IMR-90 (cell line): ENCODE data around the gene SLC26A5. TPM values are rescaled to one million over a fixed set of nuclear protein-coding genes. Genes with fewer than 3 reads are reported as not detected.

Source experiments
- ATAC-seq: fragments of 200-7000 bp; cut with Tn5 transposase; 2 replicates; pipeline ENCODE4 v1.9.1; 2020; ENCODE audit warnings: low read depth, mild to moderate bottlenecking, moderate library complexity
- BruUV-seq: library from RNA; stranded (reverse); fragments of 400-500 nt; replicated peaks from 2 replicates; lab custom pipeline; 2021; lab: Mats Ljungman, UMichigan
- CTCF ChIA-PET: fragments of 300-600 bp; formaldehyde crosslinking; extraction: SDS; loops from one replicate; lab custom pipeline; 2021; ENCODE audit warnings: antibody characterized with exemption; lab: Yijun Ruan, JAX
- POLR2A ChIA-PET: fragments of 300-600 bp; sonication (Branson Sonifier 250); formaldehyde crosslinking; loops from one replicate; lab custom pipeline; 2022; ENCODE audit warnings: antibody characterized with exemption; ENCODE audit not compliant: unreplicated experiment; lab: Charles Lee
- DNase-seq: peaks from one replicate; pipeline ENCODE4 v3.0.0; 2013
- H2AFZ ChIP-seq: replicated peaks from 2 replicates; pipeline ENCODE3; 2013; ENCODE audit warnings: low read length, mild to moderate bottlenecking; ENCODE audit not compliant: poor library complexity
- H2AK5ac ChIP-seq: 2 replicates; pipeline ENCODE4 v1.6.1; 2013; ENCODE audit warnings: low read depth, low read length, inconsistent platforms
- H2AK9ac ChIP-seq: replicated peaks from 2 replicates; pipeline ENCODE3; 2013; ENCODE audit warnings: mild to moderate bottlenecking, low read depth, low read length, moderate library complexity; ENCODE audit not compliant: poor library complexity
- H2BK120ac ChIP-seq: 2 replicates; pipeline ENCODE4 v1.6.1; 2013; ENCODE audit warnings: low read depth, low read length, inconsistent platforms
- H2BK15ac ChIP-seq: 3 replicates; pipeline ENCODE4 v1.6.1; 2013; ENCODE audit warnings: low read depth, low read length, inconsistent platforms
- H2BK20ac ChIP-seq: 2 replicates; pipeline ENCODE4 v1.6.1; 2013; ENCODE audit warnings: low read depth, mild to moderate bottlenecking, inconsistent platforms, low read length, moderate library complexity
- H2BK5ac ChIP-seq: 2 replicates; pipeline ENCODE4 v1.6.1; 2013; ENCODE audit warnings: mild to moderate bottlenecking, low read depth, low read length, inconsistent platforms; ENCODE audit not compliant: poor library complexity, severe bottlenecking
- H3K14ac ChIP-seq: replicated peaks from 2 replicates; pipeline ENCODE4 v1.6.1; 2013; ENCODE audit warnings: low read depth, low read length, inconsistent platforms
- H3K18ac ChIP-seq: 2 replicates; pipeline ENCODE4 v1.6.1; 2013; ENCODE audit warnings: low read depth, low read length, control low read depth
- H3K23ac ChIP-seq: 2 replicates; pipeline ENCODE4 v1.6.1; 2013; ENCODE audit warnings: low read depth, low read length, inconsistent platforms
- H3K27ac ChIP-seq: 2 replicates; pipeline ENCODE4 v1.5.1; 2013; ENCODE audit warnings: mild to moderate bottlenecking, control low read depth, low read length; ENCODE audit not compliant: insufficient read depth
- H3K27me3 ChIP-seq: 2 replicates; pipeline ENCODE4 v1.6.1; 2013; ENCODE audit warnings: low read length; ENCODE audit not compliant: control insufficient read depth, insufficient read depth
- H3K36me3 ChIP-seq: 2 replicates; pipeline ENCODE4 v1.6.1; 2013; ENCODE audit warnings: low read length, mixed read lengths; ENCODE audit not compliant: control insufficient read depth, insufficient read depth
- H3K4ac ChIP-seq: 2 replicates; pipeline ENCODE4 v1.6.1; 2013; ENCODE audit warnings: low read depth, low read length, inconsistent platforms
- H3K4me1 ChIP-seq: 2 replicates; pipeline ENCODE4 v1.6.1; 2013; ENCODE audit warnings: low read length, mixed read lengths; ENCODE audit not compliant: control insufficient read depth, insufficient read depth
- H3K4me2 ChIP-seq: 2 replicates; pipeline ENCODE4 v1.6.1; 2013; ENCODE audit warnings: low read depth, mild to moderate bottlenecking, control low read depth, low read length, moderate library complexity
- H3K4me3 ChIP-seq: 2 replicates; pipeline ENCODE4 v1.5.1; 2013; ENCODE audit warnings: low read depth, mild to moderate bottlenecking, control low read depth, low read length, moderate library complexity; ENCODE audit not compliant: insufficient read depth
- H3K56ac ChIP-seq: 2 replicates; pipeline ENCODE4 v1.6.1; 2013; ENCODE audit warnings: low read length, inconsistent platforms; ENCODE audit not compliant: insufficient read depth; ENCODE audit errors: extremely low read depth
- H3K79me1 ChIP-seq, 2 experiments: 2 replicates each; pipeline ENCODE4 v1.6.1; 2013; ENCODE audit warnings: low read length in 2 of 2, inconsistent platforms in 1 of 2, low read depth in 1 of 2
- H3K9ac ChIP-seq: 2 replicates; pipeline ENCODE4 v1.6.1; 2013; ENCODE audit warnings: low read depth, low read length, control low read depth
- H3K9me1 ChIP-seq: 2 replicates; pipeline ENCODE4 v1.6.1; 2013; ENCODE audit warnings: low read length, inconsistent platforms; ENCODE audit not compliant: insufficient read depth
- H3K9me3 ChIP-seq: 2 replicates; pipeline ENCODE4 v1.6.1; 2013; ENCODE audit warnings: low read length; ENCODE audit not compliant: control insufficient read depth, insufficient read depth
- H4K20me1 ChIP-seq: 2 replicates; pipeline ENCODE4 v1.6.1; 2013; ENCODE audit warnings: low read length, inconsistent platforms; ENCODE audit not compliant: insufficient read depth
- H4K5ac ChIP-seq: 2 replicates; pipeline ENCODE4 v1.6.1; 2013; ENCODE audit warnings: mild to moderate bottlenecking, low read depth, low read length, control low read depth
- H4K8ac ChIP-seq, 2 experiments: 2 replicates each; pipeline ENCODE4 v1.6.1; 2013; ENCODE audit warnings: low read depth in 2 of 2, low read length in 2 of 2, control low read depth in 1 of 2, inconsistent platforms in 1 of 2
- H4K91ac ChIP-seq: 2 replicates; pipeline ENCODE4 v1.6.1; 2013; ENCODE audit warnings: low read depth, low read length, inconsistent platforms; ENCODE audit not compliant: insufficient read depth
- MAFK ChIP-seq: IDR thresholded peaks from 2 replicates; pipeline ENCODE4 v1.6.1; 2012; ENCODE audit warnings: low read depth, low read length, improper control_type of control experiment
- POLR2A ChIP-seq: IDR thresholded peaks from 2 replicates; pipeline ENCODE4 v1.6.1; 2012; ENCODE audit warnings: mild to moderate bottlenecking, low read depth, low read length
- WGBS, 2 experiments: methylation state at CpG; one replicate each; pipeline versions ENCODE4 v1.1.5 to v1.1.7; 2013; ENCODE audit warnings: missing lambda C conversion rate in 2 of 2; ENCODE audit not compliant: insufficient read length in 1 of 2; ENCODE audit errors: extremely low coverage in 2 of 2; 5-methylcytosine and 5-hydroxymethylcytosine counted together
- dilution Hi-C: fragments of 300-500 bp; cut with HindIII; formaldehyde crosslinking; loops from one replicate; pipeline ENCODE4 v1.14.3; 2018; ENCODE audit warnings: low sequenced_read_pairs; ENCODE audit not compliant: unreplicated experiment
- in situ Hi-C: fragments of 300-500 bp; cut with MboI; formaldehyde crosslinking; loops from 3 replicates; pipeline ENCODE4 v1.14.3; 2019; ENCODE audit warnings: low sequenced_read_pairs, inconsistent platforms, mixed read lengths
- intact Hi-C: fragments of 100-400 bp; cut with micrococcal nuclease; formaldehyde crosslinking; loops from 2 replicates; pipeline ENCODE4 v1.10.0; 2022
- polyA plus RNA-seq, 3 experiments: library from polyadenylated mRNA; depleted of rRNA; stranded (reverse); fragments of >200 nt; gene quantifications; 2 replicates each; pipeline ENCODE4 v1.2.3, GENCODE V29; 2012; ENCODE audit warnings: low replicate concordance in 1 of 3
- total RNA-seq: library from RNA; depleted of rRNA; stranded (reverse); fragments of >200 nt; gene quantifications from 2 replicates; pipeline ENCODE4 v1.2.3, GENCODE V29; 2012

SLC26A5 gene
- total and polyA plus RNA-seq, 2 of the 4 experiments (the other 2 are of a cell fraction), result not detected

DNA sequence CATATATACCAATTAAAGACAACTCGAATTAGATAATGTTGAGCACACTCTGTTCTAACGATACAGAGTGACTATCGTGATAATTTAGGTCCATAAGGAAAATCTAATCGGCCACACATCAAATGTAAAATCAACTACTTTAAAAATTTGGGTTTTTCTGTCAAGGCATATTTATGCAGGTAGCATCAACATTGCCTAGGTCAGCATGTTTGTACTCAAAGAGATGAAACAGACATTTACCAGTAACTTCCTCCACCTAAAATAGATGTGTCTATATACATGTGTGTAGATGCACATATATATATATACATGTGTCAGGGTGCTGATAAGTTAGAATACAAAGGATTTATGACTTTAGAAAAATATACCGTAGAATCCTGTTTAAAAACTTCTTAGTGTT is 76.6 kb downstream of the SLC26A5 start:
- no peaks in the 10 kb centered on the region for H3K4me1 ChIP-seq
- no peak overlapping the region for H2BK120ac ChIP-seq
- BruUV-seq, result no TSS peak
- no peaks in the 10 kb centered on the region for H3K9me1 ChIP-seq
- 100% methylated on average over 1 of the region's 5 CpGs; no CpG with 5 or more reads in 1 of the 2 experiments for WGBS, 2 experiments
- no peak overlapping the region for H4K8ac ChIP-seq
- no peak overlapping the region for H2BK20ac ChIP-seq
- no peak for TF ChIP-seq POLR2A
- peak; percentile 76 for TF ChIP-seq MAFK
- no peak overlapping the region for H3K27ac ChIP-seq
- in situ Hi-C loops (no loop called here), dilution Hi-C loops (no loop called here), intact Hi-C loops (no loop called here)
- H2BK5ac ChIP-seq, result no peak overlapping the region
- H2AK5ac ChIP-seq, result no peak overlapping the region
- H3K79me1 ChIP-seq, result no peaks in the 10 kb centered on the region
- H2AFZ ChIP-seq, result no peak overlapping the region
- H3K56ac ChIP-seq, result no peak overlapping the region
- H3K14ac ChIP-seq, result no peak overlapping the region
- no peak for DNase-seq
- H3K27me3 ChIP-seq, result no peaks in the 10 kb centered on the region; the same call in 1 of the 2 replicates
- no peak overlapping the region for H3K4ac ChIP-seq
- no peak overlapping the region for H4K91ac ChIP-seq
- no peak overlapping the region for H2AK9ac ChIP-seq
- H3K9me3 ChIP-seq, result no peaks in the 10 kb centered on the region
- H3K4me3 ChIP-seq, result no peak overlapping the region
- peaks cover 22% of the 10 kb centered on the region for H3K36me3 ChIP-seq
- H4K20me1 ChIP-seq, result no peaks in the 10 kb centered on the region
- H3K9ac ChIP-seq, result no peak overlapping the region
- H3K18ac ChIP-seq, result no peak overlapping the region
- H2BK15ac ChIP-seq, result no peak overlapping the region
- H3K4me2 ChIP-seq, result no peak overlapping the region
- ChIA-PET POLR2A (no interaction called here), CTCF (no interaction called here)
- no peak overlapping the region for H4K5ac ChIP-seq
- no peak for ATAC-seq
- no peak overlapping the region for H3K23ac ChIP-seq
